K562 (cell line): ENCODE data around the gene ASS1. TPM values are rescaled to one million over a fixed set of nuclear protein-coding genes. Genes with fewer than 3 reads are reported as not detected.

Experiments
- ATAC-seq: fragments of 200-7000 bp; cut with Tn5 transposase; 3 replicates; pipeline ENCODE4 v1.9.1; 2020; ENCODE audit warnings: moderate library complexity
- BruUV-seq: library from RNA; stranded (reverse); fragments of 400-500 nt; replicated peaks from 2 replicates; lab custom pipeline; 2021; lab: Mats Ljungman, UMichigan
- CTCF ChIA-PET: fragments of 300-600 bp; formaldehyde crosslinking; extraction: SDS; loops from one replicate; lab custom pipeline; 2021; ENCODE audit warnings: low intra/inter-chr PET ratio; lab: Yijun Ruan, JAX
- POLR2A ChIA-PET: fragments of 300-600, 350-650 bp; sonication (Branson Sonifier 250); formaldehyde crosslinking; extraction: SDS; loops from one replicate; lab custom pipeline; 2021; ENCODE audit warnings: antibody characterized with exemption, inconsistent platforms; lab: Yijun Ruan, JAX
- DNase-seq, 4 experiments: peaks; one replicate each; pipeline versions ENCODE4 v3.0.0 to v3.0.0-alpha.2; 2011 to 2018; ENCODE audit warnings: low spot score in 3 of 4, mixed read lengths in 3 of 4; ENCODE audit errors: extremely low read depth in 1 of 4
- FAIRE-seq: peaks from 2 replicates; lab custom pipeline; 2011; peaks lifted over from hg19 to GRCh38; lab: Jason Lieb, UNC
- H2AFZ ChIP-seq: 2 replicates; pipeline ENCODE4 v1.6.0; 2011; ENCODE audit warnings: low read depth, low read length, control low read depth, inconsistent platforms
- H3K27ac ChIP-seq: fragments of 200-600 bp; 3 replicates; pipeline ENCODE4 v1.8.0; 2011; ENCODE audit warnings: low read depth, mild to moderate bottlenecking, control low read depth, inconsistent platforms, low read length, moderate library complexity, mixed read lengths; ENCODE audit errors: extremely low read depth
- H3K27me3 ChIP-seq, 2 experiments: fragments of 300-600 bp in 1 of 2; 2 replicates in 1 of 2; 3 replicates in 1 of 2; pipeline versions ENCODE4 v1.6.0 to v1.8.0; 2011; ENCODE audit warnings: inconsistent platforms in 2 of 2, low read length in 2 of 2, mild to moderate bottlenecking in 1 of 2, mixed read lengths in 1 of 2, moderate library complexity in 1 of 2; ENCODE audit not compliant: control insufficient read depth in 2 of 2, insufficient read depth in 2 of 2
- H3K36me3 ChIP-seq: fragments of 300-600 bp; 3 replicates; pipeline ENCODE4 v1.8.0; 2011; ENCODE audit warnings: mild to moderate bottlenecking, low read length, inconsistent platforms; ENCODE audit not compliant: control insufficient read depth, insufficient read depth
- H3K4me1 ChIP-seq, 2 experiments: fragments of 200-600 bp in 1 of 2; replicated peaks in 1 of 2; 2 replicates in 1 of 2; 3 replicates in 1 of 2; pipeline versions ENCODE4 v1.5.1 to v1.8.0; 2011; ENCODE audit warnings: inconsistent platforms in 2 of 2, low read length in 2 of 2, mild to moderate bottlenecking in 1 of 2, mixed read lengths in 1 of 2, moderate library complexity in 1 of 2; ENCODE audit not compliant: control insufficient read depth in 2 of 2, insufficient read depth in 2 of 2
- H3K4me2 ChIP-seq: 2 replicates; pipeline ENCODE4 v1.6.1; 2011; ENCODE audit warnings: low read length, control low read depth, inconsistent platforms, mixed read lengths; ENCODE audit not compliant: insufficient read depth
- H3K4me3 ChIP-seq: fragments of 200-600 bp; sonication (generic), shearing (Covaris generic); 2 replicates; pipeline ENCODE4 v1.5.1; 2016; ENCODE audit warnings: control low read depth, inconsistent platforms
- H3K79me2 ChIP-seq: fragments of 200-600 bp; 3 replicates; pipeline ENCODE4 v1.8.0; 2011; ENCODE audit warnings: low read length, inconsistent platforms; ENCODE audit not compliant: control insufficient read depth, insufficient read depth
- H3K9ac ChIP-seq, 2 experiments: 2 replicates each; pipeline versions ENCODE4 v1.6.0 to v1.6.1; 2011; ENCODE audit warnings: low read depth in 2 of 2, low read length in 2 of 2, control low read depth in 1 of 2, inconsistent platforms in 1 of 2, mild to moderate bottlenecking in 1 of 2, mixed read lengths in 1 of 2; ENCODE audit not compliant: insufficient read depth in 1 of 2
- H3K9me1 ChIP-seq: one replicate; pipeline ENCODE4 v1.6.0; 2011; ENCODE audit warnings: inconsistent platforms, mild to moderate bottlenecking, low read length, moderate library complexity; ENCODE audit not compliant: control insufficient read depth, insufficient read depth
- H3K9me3 ChIP-seq: replicated peaks from 2 replicates; pipeline ENCODE4 v1.5.1; 2011; ENCODE audit warnings: low read depth, low read length, inconsistent platforms; ENCODE audit not compliant: control insufficient read depth, insufficient read depth
- H4K20me1 ChIP-seq: replicated peaks from 2 replicates; pipeline ENCODE4 v1.6.1; 2011; ENCODE audit warnings: low read length, inconsistent platforms, mixed read lengths; ENCODE audit not compliant: control insufficient read depth, insufficient read depth
- ARID1B ChIP-seq: fragments of 450-650 bp; IDR thresholded peaks from 2 replicates; pipeline ENCODE4 v1.6.1; 2016; ENCODE audit warnings: antibody characterized with exemption, mild to moderate bottlenecking, inconsistent platforms
- CREM ChIP-seq: IDR thresholded peaks from 2 replicates; pipeline ENCODE4 v1.6.1; 2014; ENCODE audit warnings: antibody characterized with exemption, low read depth
- MXI1 ChIP-seq: IDR thresholded peaks from 2 replicates; pipeline ENCODE4 v1.6.1; 2011; ENCODE audit warnings: low read depth, mild to moderate bottlenecking, improper control_type of control experiment, low read length
- NFATC3 ChIP-seq: fragments of 450-650 bp; IDR thresholded peaks from 2 replicates; pipeline ENCODE4 v1.6.1; 2017; ENCODE audit warnings: mild to moderate bottlenecking
- NFRKB ChIP-seq: fragments of 450-650 bp; IDR thresholded peaks from 2 replicates; pipeline ENCODE4 v1.6.1; 2016; ENCODE audit warnings: low read depth
- RBBP5 ChIP-seq: fragments of 200-600 bp; sonication (generic); IDR thresholded peaks from 2 replicates; pipeline ENCODE4 v1.6.1; 2012; ENCODE audit warnings: borderline replicate concordance, mild to moderate bottlenecking, low read length, control low read depth, inconsistent platforms; ENCODE audit not compliant: insufficient read depth, poor library complexity, severe bottlenecking
- SMARCC2 ChIP-seq: fragments of 450-650 bp; IDR thresholded peaks from 2 replicates; pipeline ENCODE4 v1.6.1; 2017; ENCODE audit warnings: antibody characterized with exemption, moderate library complexity, mild to moderate bottlenecking, low read depth
- SOX6 ChIP-seq: fragments of 450-650 bp; IDR thresholded peaks from 2 replicates; pipeline ENCODE4 v1.6.1; 2014; ENCODE audit warnings: mild to moderate bottlenecking
- ZNF140 ChIP-seq: fragments of 250-450 bp; sonication (Bioruptor Pico); IDR thresholded peaks from 2 replicates; pipeline ENCODE4 v1.8.0; 2021; ENCODE audit warnings: moderate library complexity, mild to moderate bottlenecking, inconsistent platforms
- ZNF408 ChIP-seq: fragments of 250-450 bp; sonication (Bioruptor Pico); IDR thresholded peaks from 2 replicates; pipeline ENCODE4 v1.4.0; 2020; ENCODE audit warnings: low read depth, mild to moderate bottlenecking, moderate library complexity
- WGBS: fragments of 100-300 bp; shearing (Covaris generic); methylation state at CpG from one replicate; pipeline ENCODE4 v1.1.6; 2016; ENCODE audit warnings: low coverage, mixed read lengths; ENCODE audit not compliant: insufficient coverage; ENCODE audit errors: missing lambda C conversion rate; 5-methylcytosine and 5-hydroxymethylcytosine counted together
- in situ Hi-C: fragments of 300-500 bp; cut with MboI; formaldehyde crosslinking; loops from 4 replicates; pipeline ENCODE4 v1.15.0; 2018; ENCODE audit warnings: inconsistent platforms, mixed read lengths
- intact Hi-C: fragments of 100-400 bp; cut with micrococcal nuclease; formaldehyde crosslinking; loops from 2 replicates; pipeline ENCODE4 v1.14.2; 2022
- polyA plus RNA-seq, 8 experiments: library from polyadenylated mRNA; depleted of rRNA in 4 of 8; stranded (reverse) in 5 of 8; unstranded in 3 of 8; fragments of >200 nt; fragmentation: Nextera tagmentation in 2 of 8; fragmentation: Illumina TruSeq in 1 of 8; extraction: Ambion mirVana in 2 of 8; extraction: Trizol in 1 of 8; gene quantifications; 2 replicates each; pipeline versions ENCODE4 v1.2.1 to v1.2.3, GENCODE V29; 2011 to 2014; ENCODE audit warnings: inconsistent platforms in 1 of 8, missing spikeins in 1 of 8
- total RNA-seq, 7 experiments: library from RNA; depleted of rRNA in 6 of 7; stranded (reverse); fragments of >200 nt in 6 of 7; fragmentation: Illumina TruSeq in 2 of 7; extraction: Trizol in 2 of 7; gene quantifications; 2 replicates each; pipeline versions ENCODE4 v1.2.1 to v1.2.3, GENCODE V29; 2011 to 2021; ENCODE audit warnings: low replicate concordance in 1 of 7
- TF ChIP-seq, protein P1 (sequence below): fragments of 450-650 bp; IDR thresholded peaks from 2 replicates; pipeline ENCODE4 v1.6.1; 2016; ENCODE audit warnings: low read depth, mild to moderate bottlenecking, moderate library complexity

ASS1 gene
- total and polyA plus RNA-seq, 9 of the 15 experiments (the other 6 are each of a cell fraction or from before 2014, with no cell fraction given): 1.5 to 5.7 (median 3.7) TPM

DNA sequence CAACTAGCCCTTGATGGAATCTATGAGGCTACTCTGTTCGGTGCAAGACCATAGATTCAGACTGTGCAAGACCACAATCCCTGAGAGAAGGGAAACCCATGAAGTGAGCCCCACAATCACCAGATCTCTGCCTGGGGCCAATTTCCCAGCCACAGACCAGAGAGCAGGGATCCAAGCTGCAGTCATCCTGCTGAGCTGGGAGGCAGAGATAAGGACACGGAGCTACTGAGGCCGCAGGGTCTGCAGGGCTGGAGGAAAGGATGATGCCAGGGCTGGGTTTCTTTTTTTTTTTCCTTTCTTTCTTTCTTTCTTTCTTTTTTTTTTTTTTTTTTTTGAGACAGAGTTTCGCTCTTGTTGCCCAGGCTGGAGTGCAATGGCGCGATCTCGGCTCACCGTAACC is 86.9 kb downstream of the ASS1 start (continued):
- TF ChIP-seq RBBP5 (no peak), SOX6 (peak; percentile 23; the same call in 1 of the 2 replicates), CREM (peak; percentile 30; the same call in 1 of the 2 replicates), NFATC3 (no peak), MXI1 (no peak), SMARCC2 (peak; percentile 47; the same call in 1 of the 2 replicates), ZNF408 (CRISPR knock-in tag) (no peak), NFRKB (no peak), ARID1B (peak; percentile 88)

DNA sequence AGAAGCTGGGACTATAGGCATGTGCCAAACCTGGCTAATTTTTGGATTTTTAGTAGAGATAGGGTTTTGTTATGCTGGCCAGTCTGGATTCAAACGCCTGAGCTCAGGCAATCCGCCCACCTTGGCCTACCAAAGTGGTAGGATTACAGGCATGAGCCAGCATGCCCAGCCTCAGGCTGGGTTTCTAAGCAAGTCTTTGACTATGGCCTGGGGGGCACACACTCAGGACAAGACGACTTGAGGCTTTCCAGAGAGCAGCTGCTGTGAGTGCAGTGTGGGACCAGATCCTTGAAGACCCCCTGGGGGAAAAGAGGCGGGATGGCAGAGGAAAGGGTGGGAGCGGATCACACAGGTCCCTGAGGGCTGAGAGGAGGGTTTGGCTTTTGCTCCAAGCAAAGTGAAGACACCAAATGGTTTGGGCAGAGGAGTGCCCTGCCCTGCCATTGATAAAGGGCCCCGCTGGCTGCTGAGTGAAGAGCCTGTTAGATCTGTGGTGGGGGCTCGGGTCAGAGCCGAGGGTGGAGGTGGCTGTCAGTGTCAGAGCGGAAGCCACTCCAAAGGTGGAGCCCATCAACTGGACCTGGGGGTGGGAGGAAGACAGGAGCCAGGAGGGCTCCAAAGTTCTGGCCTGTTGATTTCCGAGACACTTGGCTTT is 87.8 kb downstream of the ASS1 start:
- no peaks in the 10 kb centered on the region for H3K9me1 ChIP-seq
- 65% methylated on average over 7 of the region's 10 CpGs for WGBS
- H3K9ac ChIP-seq: peak overlapping the region in 1 of 2 experiments; percentile 14; a peak in 1 of 4 replicates
- ATAC-seq: no peak
- H3K9me3 ChIP-seq: no peaks in the 10 kb centered on the region
- H2AFZ ChIP-seq: no peak overlapping the region
- no TSS peak for BruUV-seq
- no peak overlapping the region for H3K4me3 ChIP-seq
- no peak for DNase-seq
- no peaks in the 10 kb centered on the region for H3K79me2 ChIP-seq
- peaks cover 36 to 64% of the 10 kb centered on the region in 2 experiments for H3K4me1 ChIP-seq
- in situ Hi-C loops (no loop called here), intact Hi-C loops (no loop called here)
- no peaks in the 10 kb centered on the region for H3K27me3 ChIP-seq
- no peak overlapping the region for H3K4me2 ChIP-seq
- ChIA-PET POLR2A (interaction anchor here (1.2 to 1.6 kb wide), 3 partner anchors 13 to 55 kb away, joined by 3 to 4 read pairs (median 4); no protein-coding TSS in a partner anchor), CTCF (no interaction called here)
- no peak overlapping the region for H3K27ac ChIP-seq
- no peak for TF ChIP-seq ZNF140 (CRISPR knock-in tag)
- TF ChIP-seq, protein P1, sequence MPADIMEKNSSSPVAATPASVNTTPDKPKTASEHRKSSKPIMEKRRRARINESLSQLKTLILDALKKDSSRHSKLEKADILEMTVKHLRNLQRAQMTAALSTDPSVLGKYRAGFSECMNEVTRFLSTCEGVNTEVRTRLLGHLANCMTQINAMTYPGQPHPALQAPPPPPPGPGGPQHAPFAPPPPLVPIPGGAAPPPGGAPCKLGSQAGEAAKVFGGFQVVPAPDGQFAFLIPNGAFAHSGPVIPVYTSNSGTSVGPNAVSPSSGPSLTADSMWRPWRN: no peak
- H3K36me3 ChIP-seq: no peaks in the 10 kb centered on the region
- H4K20me1 ChIP-seq: no peaks in the 10 kb centered on the region
- no peak for FAIRE-seq
